Measurements from ENCODE around the gene TSPAN16. TPM values are rescaled to one million over a fixed set of nuclear protein-coding genes. Genes with fewer than 3 reads are reported as not detected.

Gene TSPAN16
- total RNA-seq, 3 donors from 2014 or later (not counting 1 experiment from before 2014, with no cell fraction given), result not detected

GRCh38 chr19:11268783-11269267 lies 27.1 kb upstream of the TSPAN16 start:
- 32% methylated on average over 10 of the region's 10 CpGs for WGBS (ENCODE audit: insufficient coverage)
- H3K27ac Mint-ChIP-seq, result no peak overlapping the region

GRCh38 chr19:11269408-11269807 lies 26.6 kb upstream of the TSPAN16 start:
- Histone ChIP-seq H3K27ac (ENCODE audit: low read length) (no peak overlapping the region), H3K9me3 (ENCODE audit: control insufficient read depth, insufficient read depth, low read length) (no peaks in the 10 kb centered on the region), H3K36me3 (ENCODE audit: control insufficient read depth, insufficient read depth, low read length) (no peaks in the 10 kb centered on the region), H3K27me3 (ENCODE audit: control insufficient read depth, insufficient read depth, low read length) (peaks cover 11% of the 10 kb centered on the region), H3K4me3 (ENCODE audit: low read length) (no peak overlapping the region), H3K4me1 (ENCODE audit: control insufficient read depth, insufficient read depth, low read length) (no peaks in the 10 kb centered on the region)
- H3K9me3 Mint-ChIP-seq, result no peaks in the 10 kb centered on the region
- DNase-seq, result no peak
- intact Hi-C loops (cut with micrococcal nuclease), result no loop called here
- ATAC-seq, result no peak
- no peaks in the 10 kb centered on the region for H3K4me1 Mint-ChIP-seq
- H3K4me3 Mint-ChIP-seq, result no peak overlapping the region
- H3K27ac Mint-ChIP-seq, result no peak overlapping the region
- no peak for TF ChIP-seq CTCF (IDR thresholded peaks at IDR 0.05)
- H3K36me3 Mint-ChIP-seq, result no peaks in the 10 kb centered on the region
- WGBS (ENCODE audit: insufficient coverage), result 38% methylated on average over 7 of the region's 7 CpGs
- peaks cover 22 to 47% of the 10 kb centered on the region in 2 donors for H3K27me3 Mint-ChIP-seq (ENCODE audit: low read depth in 2 of 2)

More at GRCh38 chr19:11268783-11269267, 27.1 kb upstream of the TSPAN16 start:
- H3K4me3 Mint-ChIP-seq, result no peak overlapping the region
- no peaks in the 10 kb centered on the region for H3K9me3 Mint-ChIP-seq
- no peaks in the 10 kb centered on the region for H3K9me3 ChIP-seq (ENCODE audit: control insufficient read depth, insufficient read depth, low read length)
- intact Hi-C loops (cut with micrococcal nuclease), result no loop called here
- no peaks in the 10 kb centered on the region for H3K4me1 Mint-ChIP-seq
- peaks cover 22 to 47% of the 10 kb centered on the region in 2 donors for H3K27me3 Mint-ChIP-seq (ENCODE audit: low read depth in 2 of 2)
- H3K27ac ChIP-seq (ENCODE audit: low read length), result no peak overlapping the region
- H3K36me3 Mint-ChIP-seq, result no peaks in the 10 kb centered on the region
- DNase-seq (no peak), ATAC-seq (no peak)
- H3K27me3 ChIP-seq (ENCODE audit: control insufficient read depth, insufficient read depth, low read length), result peaks cover 13% of the 10 kb centered on the region
- no peak overlapping the region for H3K4me3 ChIP-seq (ENCODE audit: low read length)
- TF ChIP-seq CTCF (IDR thresholded peaks at IDR 0.05), result no peak
- no peaks in the 10 kb centered on the region for H3K36me3 ChIP-seq (ENCODE audit: control insufficient read depth, insufficient read depth, low read length)
- H3K4me1 ChIP-seq (ENCODE audit: control insufficient read depth, insufficient read depth, low read length), result no peaks in the 10 kb centered on the region

GRCh38 chr19:11273296-11273695 lies 22.7 kb upstream of the TSPAN16 start:
- peaks cover 10% of the 10 kb centered on the region for H3K27me3 ChIP-seq (ENCODE audit: control insufficient read depth, insufficient read depth, low read length)
- intact Hi-C loops (cut with micrococcal nuclease), result no loop called here
- H3K27me3 Mint-ChIP-seq (ENCODE audit: low read depth in 2 of 2), result peaks cover 23 to 26% of the 10 kb centered on the region in 2 donors
- no peaks in the 10 kb centered on the region for H3K36me3 ChIP-seq (ENCODE audit: control insufficient read depth, insufficient read depth, low read length)
- H3K4me3 ChIP-seq (ENCODE audit: low read length), result no peak overlapping the region
- 48% methylated on average over 2 of the region's 2 CpGs for WGBS (ENCODE audit: insufficient coverage)
- no peak overlapping the region for H3K4me3 Mint-ChIP-seq
- no peak for TF ChIP-seq CTCF (IDR thresholded peaks at IDR 0.05)
- DNase-seq (no peak), ATAC-seq (no peak)
- H3K36me3 Mint-ChIP-seq, result no peaks in the 10 kb centered on the region
- no peaks in the 10 kb centered on the region for H3K9me3 Mint-ChIP-seq
- no peaks in the 10 kb centered on the region for H3K4me1 Mint-ChIP-seq
- H3K9me3 ChIP-seq (ENCODE audit: control insufficient read depth, insufficient read depth, low read length), result peaks cover 3% of the 10 kb centered on the region
- H3K27ac ChIP-seq (ENCODE audit: low read length), result no peak overlapping the region
- H3K4me1 ChIP-seq (ENCODE audit: control insufficient read depth, insufficient read depth, low read length), result no peaks in the 10 kb centered on the region
- H3K27ac Mint-ChIP-seq, result no peak overlapping the region

- intact Hi-C loops (cut with micrococcal nuclease), result no loop called here
- H3K36me3 ChIP-seq (ENCODE audit: control insufficient read depth, insufficient read depth, low read length), result no peaks in the 10 kb centered on the region
- H3K4me3 ChIP-seq (ENCODE audit: low read length), result no peak overlapping the region
- H3K36me3 Mint-ChIP-seq, result no peaks in the 10 kb centered on the region
- H3K27ac Mint-ChIP-seq, result no peak overlapping the region
- no peaks in the 10 kb centered on the region for H3K4me1 Mint-ChIP-seq
- DNase-seq (no peak), ATAC-seq (no peak)
- H3K4me3 Mint-ChIP-seq, result no peak overlapping the region
- peaks cover 5% of the 10 kb centered on the region for H3K9me3 ChIP-seq (ENCODE audit: control insufficient read depth, insufficient read depth, low read length)
- no peaks in the 10 kb centered on the region for H3K9me3 Mint-ChIP-seq
- peaks cover 11% of the 10 kb centered on the region for H3K27me3 ChIP-seq (ENCODE audit: control insufficient read depth, insufficient read depth, low read length)
- H3K27me3 Mint-ChIP-seq (ENCODE audit: low read depth in 2 of 2), result peaks cover 17 to 20% of the 10 kb centered on the region in 2 donors
- TF ChIP-seq CTCF (IDR thresholded peaks at IDR 0.05), result no peak
- H3K27ac ChIP-seq (ENCODE audit: low read length), result no peak overlapping the region
- 86% methylated on average over 5 of the region's 5 CpGs for WGBS (ENCODE audit: insufficient coverage)
- peaks cover 6% of the 10 kb centered on the region for H3K4me1 ChIP-seq (ENCODE audit: control insufficient read depth, insufficient read depth, low read length)
Observed at GRCh38 chr19:11273989-11274388, 22.0 kb upstream of the TSPAN16 start.

Data from natural killer cell (primary cell).